HG03095 (cell line): ENCODE measurements around the gene IL33.

Source experiments
- ATAC-seq: cut with Tn5 transposase; IDR thresholded peaks from one replicate; pipeline ENCODE4 v1.9.1; 2021; ENCODE audit warnings: moderate library complexity; ENCODE audit not compliant: unreplicated experiment

The IL33 gene

GRCh38 chr9:6277417-6277816, 61.8 kb downstream of the IL33 start:
- ATAC-seq, result no peak

DNA sequence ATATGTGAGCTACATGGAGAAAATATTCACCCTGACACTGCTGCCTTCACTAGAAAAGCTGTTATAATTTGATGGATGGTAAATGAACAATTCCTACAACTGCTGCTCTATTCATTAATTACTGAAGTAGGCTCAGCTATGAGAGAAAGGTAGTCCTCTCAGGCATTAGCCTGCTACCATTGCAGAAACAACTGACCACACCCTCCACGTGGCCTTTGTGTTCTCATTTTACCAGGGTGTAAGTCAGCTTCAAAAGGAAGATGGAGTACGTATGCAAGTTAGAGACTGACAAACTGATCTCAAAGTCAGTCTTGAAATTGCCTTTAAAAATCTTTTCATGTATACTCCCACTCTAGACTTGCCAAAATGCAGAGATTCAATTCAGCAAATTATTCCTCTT, 86.3 kb downstream of the IL33 start:
- no peak for ATAC-seq

GRCh38 chr9:6302417-6302816, 86.8 kb downstream of the IL33 start:
- ATAC-seq, result no peak

GRCh38 chr9:6304232-6304631, 88.6 kb downstream of the IL33 start:
- ATAC-seq, result no peak

- ATAC-seq, result no peak
Observed at GRCh38 chr9:6305954-6306563, 90.5 kb downstream of the IL33 start.
